GM12878 (cell line): Measurements from ENCODE around the gene CDC14B. TPM values are rescaled to one million over a fixed set of nuclear protein-coding genes. Genes with fewer than 3 reads are reported as not detected.

Experiments
- ATAC-seq: fragments of 200-7000 bp; cut with Tn5 transposase; 3 replicates; pipeline ENCODE4 v1.9.1; 2020; ENCODE audit warnings: mild to moderate bottlenecking, moderate library complexity
- BruUV-seq: library from RNA; stranded (reverse); fragments of 400-500 nt; replicated peaks from 2 replicates; lab custom pipeline; 2021; lab: Mats Ljungman, UMichigan
- CTCF ChIA-PET: fragments of 300-600 bp; sonication (Branson Sonifier 250); formaldehyde crosslinking; extraction: SDS; loops from one replicate; lab custom pipeline; 2021; ENCODE audit warnings: inconsistent platforms; lab: Yijun Ruan, JAX
- POLR2A ChIA-PET: fragments of 350-600 bp; formaldehyde crosslinking; extraction: SDS; loops from one replicate; lab custom pipeline; 2021; ENCODE audit warnings: inconsistent platforms; lab: Charles Lee
- RAD21 ChIA-PET: fragments of 300-600 bp; sonication (Branson Sonifier 250); formaldehyde crosslinking; loops from one replicate; lab custom pipeline; 2023; ENCODE audit warnings: antibody characterized with exemption; ENCODE audit not compliant: unreplicated experiment; lab: Charles Lee
- SMC1A ChIA-PET: fragments of 300-600 bp; sonication (Branson Sonifier 250); formaldehyde crosslinking; loops from one replicate; lab custom pipeline; 2023; ENCODE audit not compliant: unreplicated experiment, uncharacterized antibody; lab: Charles Lee
- DNase-seq: peaks from one replicate; pipeline ENCODE4 v3.0.0-alpha.2; 2011; ENCODE audit warnings: low read depth, low spot score
- FAIRE-seq: peaks from 3 replicates; lab custom pipeline; 2011; peaks lifted over from hg19 to GRCh38; lab: Jason Lieb, UNC
- H2AFZ ChIP-seq: 2 replicates; pipeline ENCODE4 v1.6.0; 2011; ENCODE audit warnings: low read depth, low read length, control low read depth; ENCODE audit not compliant: control insufficient read depth
- H3K27ac ChIP-seq: 2 replicates; pipeline ENCODE4 v1.5.1; 2011; ENCODE audit warnings: control low read depth; ENCODE audit not compliant: control insufficient read depth, insufficient read depth
- H3K27me3 ChIP-seq, 2 experiments: replicated peaks in 1 of 2; 2 replicates each; pipeline versions ENCODE4 v1.6.0 to v1.6.1; 2011; ENCODE audit warnings: low read length in 1 of 2; ENCODE audit not compliant: control insufficient read depth in 2 of 2, insufficient read depth in 2 of 2
- H3K36me3 ChIP-seq, 2 experiments: 2 replicates each; pipeline ENCODE4 v1.5.1; 2011; ENCODE audit warnings: low read length in 1 of 2; ENCODE audit not compliant: control insufficient read depth in 2 of 2, insufficient read depth in 2 of 2
- H3K4me1 ChIP-seq: 2 replicates; pipeline ENCODE4 v1.6.1; 2011; ENCODE audit warnings: mild to moderate bottlenecking, low read length, moderate library complexity, mixed read lengths; ENCODE audit not compliant: control insufficient read depth, insufficient read depth
- H3K4me2 ChIP-seq: 2 replicates; pipeline ENCODE4 v1.6.0; 2011; ENCODE audit warnings: control low read depth; ENCODE audit not compliant: control insufficient read depth, insufficient read depth
- H3K4me3 ChIP-seq: fragments of 200-600 bp; sonication (generic); 2 replicates; pipeline ENCODE4 v1.5.1; 2016
- H3K79me2 ChIP-seq: 2 replicates; pipeline ENCODE4 v1.6.0; 2011; ENCODE audit warnings: low read length; ENCODE audit not compliant: control insufficient read depth, insufficient read depth
- H3K9ac ChIP-seq: 2 replicates; pipeline ENCODE4 v1.8.0; 2011; ENCODE audit warnings: low read length, control low read depth, mixed read lengths; ENCODE audit not compliant: control insufficient read depth, insufficient read depth
- H3K9me3 ChIP-seq: replicated peaks from 3 replicates; pipeline ENCODE4 v1.5.1; 2011; ENCODE audit warnings: mild to moderate bottlenecking, low read length; ENCODE audit not compliant: control insufficient read depth, insufficient read depth
- H4K20me1 ChIP-seq: 2 replicates; pipeline ENCODE4 v1.6.0; 2011; ENCODE audit not compliant: control insufficient read depth, insufficient read depth
- FOXK2 ChIP-seq: fragments of 450-650 bp; IDR thresholded peaks from 2 replicates; pipeline ENCODE4 v1.6.1; 2017; ENCODE audit warnings: mild to moderate bottlenecking, moderate library complexity
- IKZF1 ChIP-seq: fragments of 450-650 bp; conservative IDR thresholded peaks from 2 replicates; pipeline ENCODE4 v1.6.1; 2017; ENCODE audit warnings: antibody characterized with exemption, mild to moderate bottlenecking
- MTA3 ChIP-seq: IDR thresholded peaks from 2 replicates; pipeline ENCODE4 v1.6.1; 2012; ENCODE audit warnings: low read length, inconsistent platforms, borderline replicate concordance
- PML ChIP-seq: IDR thresholded peaks from 2 replicates; pipeline ENCODE4 v1.6.1; 2012; ENCODE audit warnings: low read length, inconsistent platforms
- POLR2AphosphoS5 ChIP-seq: IDR thresholded peaks from 2 replicates; pipeline ENCODE4 v1.6.1; 2011; ENCODE audit warnings: mild to moderate bottlenecking, low read length, inconsistent platforms
- RBBP5 ChIP-seq: fragments of 200-600 bp; sonication (generic); conservative IDR thresholded peaks from 2 replicates; pipeline ENCODE4 v1.6.1; 2016
- RFX5 ChIP-seq: IDR thresholded peaks from 2 replicates; pipeline ENCODE4 v1.6.1; 2011; ENCODE audit warnings: low read depth, low read length, improper control_type of control experiment
- ZZZ3 ChIP-seq: IDR thresholded peaks from 2 replicates; pipeline ENCODE4 v1.6.1; 2011; ENCODE audit warnings: low read depth; ENCODE audit not compliant: control insufficient read depth, insufficient read length
- WGBS: methylation state at CpG from one replicate; pipeline ENCODE4 v1.1.6; 2016; ENCODE audit warnings: low lambda C conversion rate; ENCODE audit not compliant: insufficient replicate concordance, insufficient coverage; ENCODE audit errors: missing lambda C conversion rate; 5-methylcytosine and 5-hydroxymethylcytosine counted together
- in situ Hi-C: fragments of 300-500 bp; cut with MboI; formaldehyde crosslinking; loops from 9 replicates; pipeline ENCODE4 v1.14.3; 2018; ENCODE audit warnings: mixed read lengths
- intact Hi-C: fragments of 100-400 bp; cut with micrococcal nuclease; formaldehyde crosslinking; loops from one replicate; pipeline ENCODE4 v1.14.2; 2022; ENCODE audit not compliant: unreplicated experiment
- polyA plus RNA-seq, 11 experiments: library from polyadenylated mRNA; depleted of rRNA in 4 of 11; unstranded in 6 of 11; stranded (reverse) in 5 of 11; fragments of >200 nt; fragmentation: Nextera tagmentation in 4 of 11; fragmentation: Illumina TruSeq in 1 of 11; extraction: Ambion mirVana in 4 of 11; extraction: Trizol in 1 of 11; gene quantifications; 1 replicate in 1 of 11; 2 replicates in 10 of 11; pipeline versions ENCODE4 v1.2.1 to v1.2.3, GENCODE V29; 2011 to 2016; ENCODE audit warnings: inconsistent platforms in 2 of 11, missing spikeins in 2 of 11, low read depth in 1 of 11
- total RNA-seq, 4 experiments: library from RNA; depleted of rRNA in 3 of 4; stranded (reverse); fragments of >200 nt in 3 of 4; fragmentation: Illumina TruSeq in 1 of 4; extraction: Trizol in 1 of 4; gene quantifications; 2 replicates each; pipeline versions ENCODE4 v1.2.1 to v1.2.3, GENCODE V29; 2013 to 2021
- TF ChIP-seq, protein P1 (sequence below): IDR thresholded peaks from 2 replicates; pipeline ENCODE4 v1.6.1; 2011; ENCODE audit warnings: low read depth, mild to moderate bottlenecking, low read length, moderate library complexity, borderline replicate concordance; ENCODE audit errors: extremely low read depth
- TF ChIP-seq, protein P2 (sequence below): fragments of 450-650 bp; IDR thresholded peaks from 2 replicates; pipeline ENCODE4 v1.6.1; 2018; ENCODE audit warnings: mild to moderate bottlenecking, low read depth, moderate library complexity; ENCODE audit not compliant: partially characterized antibody
- TF ChIP-seq, protein P3 (sequence below): fragments of 450-650 bp; formaldehyde crosslinking; IDR thresholded peaks from 2 replicates; pipeline ENCODE4 v1.4.0; 2020; ENCODE audit warnings: mild to moderate bottlenecking, moderate library complexity

CDC14B gene
- total and polyA plus RNA-seq, 10 of the 15 experiments (the other 5 are each of a cell fraction or from before 2014, with no cell fraction given): 3.7 to 11.7 (median 6.2) TPM

DNA sequence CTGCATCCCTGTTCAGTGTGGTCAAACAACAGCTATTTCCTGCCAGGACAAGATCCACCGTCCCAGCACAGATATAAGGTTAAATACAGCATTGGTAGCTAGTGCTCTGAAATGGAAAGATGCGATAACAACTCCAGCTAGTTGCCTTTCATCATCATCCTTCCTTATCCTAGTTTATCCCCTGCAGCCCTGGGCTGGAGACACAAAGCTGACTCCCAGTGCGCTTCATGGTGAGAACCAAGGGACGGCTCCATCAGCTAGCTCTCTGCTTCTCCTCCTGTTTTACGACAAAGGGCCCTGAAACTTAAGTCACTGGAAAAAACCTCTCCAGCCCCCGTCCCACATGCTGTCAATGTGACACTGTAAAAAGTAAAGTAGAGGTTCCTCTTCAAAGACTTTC, 37.9 kb downstream of the CDC14B start:
- Histone ChIP-seq H3K4me2 (no peak overlapping the region), H3K9me3 (no peaks in the 10 kb centered on the region), H3K4me1 (no peaks in the 10 kb centered on the region), H3K27me3 (no peaks in the 10 kb centered on the region), H3K79me2 (no peaks in the 10 kb centered on the region)
- POLR2A ChIA-PET: no interaction called here
- no peak for ATAC-seq
- no TSS peak for BruUV-seq
- RAD21 ChIA-PET: no interaction called here
- TF ChIP-seq ZZZ3 (no peak), IKZF1 (no peak)
- TF ChIP-seq, all 136 proteins: peak for 0
- Histone ChIP-seq H2AFZ (no peak overlapping the region), H3K9ac (no peak overlapping the region), H3K27ac (no peak overlapping the region), H3K36me3 (no peaks in the 10 kb centered on the region), H3K4me3 (no peak overlapping the region), H4K20me1 (no peaks in the 10 kb centered on the region)
- ChIA-PET SMC1A (interaction anchor here (0.6 kb wide), 1 partner anchor 16 kb away, joined by 3 read pairs; no protein-coding TSS in a partner anchor), CTCF (interaction anchor here (1.3 kb wide), 2 partner anchors 140 to 254 kb away, joined by 3 read pairs; no protein-coding TSS in a partner anchor)
- no peak for DNase-seq
- in situ Hi-C loops: no loop called here
- intact Hi-C loops: no loop called here
- WGBS: 68% methylated on average over 6 of the region's 6 CpGs
- no peak for FAIRE-seq

DNA sequence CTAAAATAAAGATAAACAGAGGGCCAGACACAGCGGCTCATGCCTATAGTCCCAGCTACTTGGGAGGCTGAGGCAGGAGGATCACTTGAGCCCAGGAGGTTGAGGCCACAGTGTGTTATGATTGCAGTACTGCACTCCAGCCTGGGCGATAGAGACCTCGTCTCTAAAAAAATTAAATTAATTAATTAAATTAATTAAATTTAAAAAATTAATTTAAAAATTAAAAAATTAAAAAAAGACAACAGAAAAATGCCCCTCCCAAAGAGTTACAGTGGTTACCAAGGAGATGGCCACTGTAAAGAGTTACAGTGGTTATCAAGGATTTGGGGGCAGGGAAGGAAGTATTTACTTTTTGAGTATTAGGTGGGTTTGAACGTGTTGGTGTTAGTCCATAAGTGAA, 38.3 kb downstream of the CDC14B start:
- Histone ChIP-seq H3K36me3 (no peaks in the 10 kb centered on the region), H3K79me2 (no peaks in the 10 kb centered on the region), H3K4me3 (no peak overlapping the region), H4K20me1 (no peaks in the 10 kb centered on the region), H2AFZ (no peak overlapping the region), H3K27ac (no peak overlapping the region), H3K27me3 (no peaks in the 10 kb centered on the region), H3K4me2 (no peak overlapping the region), H3K4me1 (no peaks in the 10 kb centered on the region), H3K9me3 (no peaks in the 10 kb centered on the region), H3K9ac (no peak overlapping the region)
- in situ Hi-C loops (no loop called here), intact Hi-C loops (no loop called here)
- FAIRE-seq (no peak), ATAC-seq (no peak), DNase-seq (no peak)
- RAD21 ChIA-PET: no interaction called here
- CTCF ChIA-PET: interaction anchor here (1.3 kb wide), 2 partner anchors 139 to 253 kb away, joined by 3 read pairs; no protein-coding TSS in a partner anchor
- POLR2A ChIA-PET: no interaction called here
- WGBS: 55% methylated on average over 4 of the region's 4 CpGs
- BruUV-seq: no TSS peak
- SMC1A ChIA-PET: no interaction called here
- TF ChIP-seq RFX5 (no peak), PML (no peak), MTA3 (no peak), FOXK2 (no peak), POLR2AphosphoS5 (no peak), RBBP5 (no peak)
- TF ChIP-seq, protein P1, sequence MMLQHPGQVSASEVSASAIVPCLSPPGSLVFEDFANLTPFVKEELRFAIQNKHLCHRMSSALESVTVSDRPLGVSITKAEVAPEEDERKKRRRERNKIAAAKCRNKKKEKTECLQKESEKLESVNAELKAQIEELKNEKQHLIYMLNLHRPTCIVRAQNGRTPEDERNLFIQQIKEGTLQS: no peak
- TF ChIP-seq, protein P2, sequence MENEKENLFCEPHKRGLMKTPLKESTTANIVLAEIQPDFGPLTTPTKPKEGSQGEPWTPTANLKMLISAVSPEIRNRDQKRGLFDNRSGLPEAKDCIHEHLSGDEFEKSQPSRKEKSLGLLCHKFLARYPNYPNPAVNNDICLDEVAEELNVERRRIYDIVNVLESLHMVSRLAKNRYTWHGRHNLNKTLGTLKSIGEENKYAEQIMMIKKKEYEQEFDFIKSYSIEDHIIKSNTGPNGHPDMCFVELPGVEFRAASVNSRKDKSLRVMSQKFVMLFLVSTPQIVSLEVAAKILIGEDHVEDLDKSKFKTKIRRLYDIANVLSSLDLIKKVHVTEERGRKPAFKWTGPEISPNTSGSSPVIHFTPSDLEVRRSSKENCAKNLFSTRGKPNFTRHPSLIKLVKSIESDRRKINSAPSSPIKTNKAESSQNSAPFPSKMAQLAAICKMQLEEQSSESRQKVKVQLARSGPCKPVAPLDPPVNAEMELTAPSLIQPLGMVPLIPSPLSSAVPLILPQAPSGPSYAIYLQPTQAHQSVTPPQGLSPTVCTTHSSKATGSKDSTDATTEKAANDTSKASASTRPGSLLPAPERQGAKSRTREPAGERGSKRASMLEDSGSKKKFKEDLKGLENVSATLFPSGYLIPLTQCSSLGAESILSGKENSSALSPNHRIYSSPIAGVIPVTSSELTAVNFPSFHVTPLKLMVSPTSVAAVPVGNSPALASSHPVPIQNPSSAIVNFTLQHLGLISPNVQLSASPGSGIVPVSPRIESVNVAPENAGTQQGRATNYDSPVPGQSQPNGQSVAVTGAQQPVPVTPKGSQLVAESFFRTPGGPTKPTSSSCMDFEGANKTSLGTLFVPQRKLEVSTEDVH: no peak
- TF ChIP-seq, protein P3, sequence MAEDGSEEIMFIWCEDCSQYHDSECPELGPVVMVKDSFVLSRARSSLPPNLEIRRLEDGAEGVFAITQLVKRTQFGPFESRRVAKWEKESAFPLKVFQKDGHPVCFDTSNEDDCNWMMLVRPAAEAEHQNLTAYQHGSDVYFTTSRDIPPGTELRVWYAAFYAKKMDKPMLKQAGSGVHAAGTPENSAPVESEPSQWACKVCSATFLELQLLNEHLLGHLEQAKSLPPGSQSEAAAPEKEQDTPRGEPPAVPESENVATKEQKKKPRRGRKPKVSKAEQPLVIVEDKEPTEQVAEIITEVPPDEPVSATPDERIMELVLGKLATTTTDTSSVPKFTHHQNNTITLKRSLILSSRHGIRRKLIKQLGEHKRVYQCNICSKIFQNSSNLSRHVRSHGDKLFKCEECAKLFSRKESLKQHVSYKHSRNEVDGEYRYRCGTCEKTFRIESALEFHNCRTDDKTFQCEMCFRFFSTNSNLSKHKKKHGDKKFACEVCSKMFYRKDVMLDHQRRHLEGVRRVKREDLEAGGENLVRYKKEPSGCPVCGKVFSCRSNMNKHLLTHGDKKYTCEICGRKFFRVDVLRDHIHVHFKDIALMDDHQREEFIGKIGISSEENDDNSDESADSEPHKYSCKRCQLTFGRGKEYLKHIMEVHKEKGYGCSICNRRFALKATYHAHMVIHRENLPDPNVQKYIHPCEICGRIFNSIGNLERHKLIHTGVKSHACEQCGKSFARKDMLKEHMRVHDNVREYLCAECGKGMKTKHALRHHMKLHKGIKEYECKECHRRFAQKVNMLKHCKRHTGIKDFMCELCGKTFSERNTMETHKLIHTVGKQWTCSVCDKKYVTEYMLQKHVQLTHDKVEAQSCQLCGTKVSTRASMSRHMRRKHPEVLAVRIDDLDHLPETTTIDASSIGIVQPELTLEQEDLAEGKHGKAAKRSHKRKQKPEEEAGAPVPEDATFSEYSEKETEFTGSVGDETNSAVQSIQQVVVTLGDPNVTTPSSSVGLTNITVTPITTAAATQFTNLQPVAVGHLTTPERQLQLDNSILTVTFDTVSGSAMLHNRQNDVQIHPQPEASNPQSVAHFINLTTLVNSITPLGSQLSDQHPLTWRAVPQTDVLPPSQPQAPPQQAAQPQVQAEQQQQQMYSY (CRISPR knock-in tag): no peak
